ENCODE data around the gene NUB1. TPM values are rescaled to one million over a fixed set of nuclear protein-coding genes. Genes with fewer than 3 reads are reported as not detected.

The NUB1 gene
- total RNA-seq, 1 donor from 2014 or later, result 61.7 TPM

- Mint-ChIP-seq H3K9me3 (no peaks in the 10 kb centered on the region), H3K27ac (peak overlapping the region; percentile 38), H3K36me3 (peaks cover 16% of the 10 kb centered on the region), H3K4me3 (no peak overlapping the region), H3K27me3 (ENCODE audit: insufficient read depth, low read depth) (peaks cover 2% of the 10 kb centered on the region), H3K4me1 (peaks cover 22% of the 10 kb centered on the region)
- peak overlapping the region; percentile 19 for H3K4me2 ChIP-seq
- H3K79me2 ChIP-seq (ENCODE audit: low read depth), result no peaks in the 10 kb centered on the region
- H3K27ac ChIP-seq, result no peak overlapping the region
- no peak overlapping the region for H3K4me3 ChIP-seq
- H3K27me3 ChIP-seq, result no peaks in the 10 kb centered on the region
- H3K9me3 ChIP-seq (ENCODE audit: low read depth), result no peaks in the 10 kb centered on the region
- H4K20me1 ChIP-seq (ENCODE audit: low read depth), result peaks cover 17% of the 10 kb centered on the region
- peaks cover 13% of the 10 kb centered on the region for H3F3A ChIP-seq (ENCODE audit: low read depth)
- peaks cover 14% of the 10 kb centered on the region for H3K4me1 ChIP-seq
- H3K36me3 ChIP-seq, result no peaks in the 10 kb centered on the region
- no peak overlapping the region for H2AFZ ChIP-seq (replicated peaks)
- DNase-seq (ENCODE audit: low spot score), result peak; percentile 47
- H3K9ac ChIP-seq, result no peak overlapping the region
- TF ChIP-seq EZH2 (IDR thresholded peaks at IDR 0.05), result no peak
Observed at GRCh38 chr7:151372612-151373265, 31.1 kb downstream of the NUB1 start.

GRCh38 chr7:151373599-151373998, 32.0 kb downstream of the NUB1 start:
- H3F3A ChIP-seq (ENCODE audit: low read depth), result peaks cover 10% of the 10 kb centered on the region
- no peak overlapping the region for H3K9ac ChIP-seq
- no peaks in the 10 kb centered on the region for H3K9me3 ChIP-seq (ENCODE audit: low read depth)
- no peak overlapping the region for H2AFZ ChIP-seq (replicated peaks)
- H3K4me1 ChIP-seq, result peaks cover 14% of the 10 kb centered on the region
- no peak overlapping the region for H3K4me2 ChIP-seq
- no peak overlapping the region for H3K27ac ChIP-seq
- Mint-ChIP-seq H3K36me3 (peaks cover 16% of the 10 kb centered on the region), H3K4me3 (no peak overlapping the region), H3K9me3 (no peaks in the 10 kb centered on the region), H3K27me3 (ENCODE audit: insufficient read depth, low read depth) (peaks cover under 1% of the 10 kb centered on the region), H3K4me1 (peaks cover 15% of the 10 kb centered on the region), H3K27ac (no peak overlapping the region)
- no peaks in the 10 kb centered on the region for H3K36me3 ChIP-seq
- TF ChIP-seq CTCF (IDR thresholded peaks at IDR 0.05) (no peak), EZH2phosphoT487 (IDR thresholded peaks at IDR 0.05) (no peak), EZH2 (IDR thresholded peaks at IDR 0.05) (no peak)
- H3K27me3 ChIP-seq, result no peaks in the 10 kb centered on the region
- peaks cover 13% of the 10 kb centered on the region for H4K20me1 ChIP-seq (ENCODE audit: low read depth)
- H3K79me2 ChIP-seq (ENCODE audit: low read depth), result no peaks in the 10 kb centered on the region
- no peak for DNase-seq (ENCODE audit: low spot score)
- H3K4me3 ChIP-seq, result no peak overlapping the region

GRCh38 chr7:151374139-151374538, 32.5 kb downstream of the NUB1 start:
- no peak overlapping the region for H3K9ac ChIP-seq
- no peak for DNase-seq (ENCODE audit: low spot score)
- H3K4me3 ChIP-seq, result no peak overlapping the region
- H3K9me3 ChIP-seq (ENCODE audit: low read depth), result no peaks in the 10 kb centered on the region
- H3K27ac ChIP-seq, result no peak overlapping the region
- peaks cover 11% of the 10 kb centered on the region for H4K20me1 ChIP-seq (ENCODE audit: low read depth)
- H3K27ac Mint-ChIP-seq, result no peak overlapping the region
- H3K4me1 Mint-ChIP-seq, result peaks cover 14% of the 10 kb centered on the region
- H3K36me3 ChIP-seq, result no peaks in the 10 kb centered on the region
- H2AFZ ChIP-seq (replicated peaks), result no peak overlapping the region
- no peaks in the 10 kb centered on the region for H3K79me2 ChIP-seq (ENCODE audit: low read depth)
- H3K27me3 ChIP-seq, result no peaks in the 10 kb centered on the region
- H3K27me3 Mint-ChIP-seq (ENCODE audit: insufficient read depth, low read depth), result no peaks in the 10 kb centered on the region
- peaks cover 10% of the 10 kb centered on the region for H3F3A ChIP-seq (ENCODE audit: low read depth)
- no peak overlapping the region for H3K4me2 ChIP-seq
- no peak overlapping the region for H3K4me3 Mint-ChIP-seq
- H3K9me3 Mint-ChIP-seq, result no peaks in the 10 kb centered on the region
- peaks cover 14% of the 10 kb centered on the region for H3K4me1 ChIP-seq
- TF ChIP-seq EZH2 (IDR thresholded peaks at IDR 0.05) (no peak), CTCF (IDR thresholded peaks at IDR 0.05) (no peak), EZH2phosphoT487 (IDR thresholded peaks at IDR 0.05) (no peak)
- H3K36me3 Mint-ChIP-seq, result peaks cover 14% of the 10 kb centered on the region

- DNase-seq (ENCODE audit: low spot score), result no peak
- Histone ChIP-seq H3K4me1 (peaks cover 14% of the 10 kb centered on the region), H3K9me3 (ENCODE audit: low read depth) (no peaks in the 10 kb centered on the region), H3F3A (ENCODE audit: low read depth) (peaks cover 10% of the 10 kb centered on the region), H3K79me2 (ENCODE audit: low read depth) (no peaks in the 10 kb centered on the region), H3K4me3 (no peak overlapping the region), H3K27ac (no peak overlapping the region), H3K36me3 (no peaks in the 10 kb centered on the region), H3K27me3 (no peaks in the 10 kb centered on the region), H4K20me1 (ENCODE audit: low read depth) (peaks cover 13% of the 10 kb centered on the region), H3K9ac (no peak overlapping the region), H2AFZ (replicated peaks) (no peak overlapping the region), H3K4me2 (no peak overlapping the region)
- Mint-ChIP-seq H3K9me3 (no peaks in the 10 kb centered on the region), H3K27ac (no peak overlapping the region), H3K4me1 (peaks cover 14% of the 10 kb centered on the region), H3K36me3 (peaks cover 13% of the 10 kb centered on the region), H3K27me3 (ENCODE audit: insufficient read depth, low read depth) (peaks cover 4% of the 10 kb centered on the region), H3K4me3 (peak overlapping the region; percentile 57)
- TF ChIP-seq CTCF (IDR thresholded peaks at IDR 0.05), result no peak
Observed at GRCh38 chr7:151374726-151375125, 33.1 kb downstream of the NUB1 start.
